Liver (tissue), 9 donors: ENCODE results near the gene TM4SF18. TPM values are rescaled to one million over a fixed set of nuclear protein-coding genes. Genes with fewer than 3 reads are reported as not detected.

ENCODE experiments used
- DNase-seq: peaks from one replicate; pipeline ENCODE4 v3.0.0-alpha.2; 2017; ENCODE audit warnings: low spot score
- H3K27ac ChIP-seq, 2 donors: one replicate each; pipeline ENCODE4 v1.7.0; 2013; ENCODE audit warnings: inconsistent platforms in 2 of 2, low read length in 2 of 2, control low read depth in 1 of 2, low read depth in 1 of 2, mild to moderate bottlenecking in 1 of 2
- H3K27me3 ChIP-seq, 4 donors: one replicate each; pipeline versions ENCODE4 v1.6.1 to v1.7.0; 2013; ENCODE audit warnings: low read length in 3 of 4, inconsistent platforms in 1 of 4, mild to moderate bottlenecking in 1 of 4, moderate library complexity in 1 of 4; ENCODE audit not compliant: control insufficient read depth in 4 of 4, insufficient read depth in 4 of 4
- H3K36me3 ChIP-seq, 4 donors: one replicate each; pipeline versions ENCODE4 v1.6.1 to v1.7.0; 2013; ENCODE audit warnings: low read length in 3 of 4, mild to moderate bottlenecking in 3 of 4, low read depth in 1 of 4, moderate library complexity in 1 of 4; ENCODE audit not compliant: control insufficient read depth in 4 of 4, insufficient read depth in 3 of 4
- H3K4me1 ChIP-seq, 4 donors: one replicate each; pipeline versions ENCODE4 v1.6.1 to v1.7.0; 2013; ENCODE audit warnings: low read length in 3 of 4, mild to moderate bottlenecking in 3 of 4, moderate library complexity in 1 of 4; ENCODE audit not compliant: control insufficient read depth in 4 of 4, insufficient read depth in 4 of 4
- H3K4me3 ChIP-seq, 3 donors: one replicate each; pipeline versions ENCODE4 v1.6.1 to v1.7.0; 2013; ENCODE audit warnings: low read length in 3 of 3, control low read depth in 1 of 3, low read depth in 1 of 3, mild to moderate bottlenecking in 1 of 3
- H3K9ac ChIP-seq, 2 donors: one replicate each; pipeline ENCODE4 v1.7.0; 2013; ENCODE audit warnings: low read length in 2 of 2, mild to moderate bottlenecking in 2 of 2, moderate library complexity in 2 of 2, control low read depth in 1 of 2, low read depth in 1 of 2
- H3K9me3 ChIP-seq, 4 donors: one replicate each; pipeline versions ENCODE4 v1.6.1 to v1.7.0; 2013; ENCODE audit warnings: low read length in 3 of 4; ENCODE audit not compliant: control insufficient read depth in 4 of 4
- ATF3 ChIP-seq: IDR thresholded peaks from 2 replicates; pipeline ENCODE4 v1.6.1; 2016; ENCODE audit warnings: antibody characterized with exemption
- CTCF ChIP-seq: fragments of 150-350 bp; IDR thresholded peaks from 2 replicates; pipeline ENCODE4 v1.5.1; 2017; ENCODE audit warnings: improper control_type of control experiment, low read depth, low read length; ENCODE audit not compliant: missing input control
- EGR1 ChIP-seq, 2 donors: IDR thresholded peaks; 2 replicates each; pipeline ENCODE4 v1.6.1; 2016 to 2018; ENCODE audit warnings: antibody characterized with exemption in 2 of 2, low read depth in 2 of 2
- FOXA1 ChIP-seq: IDR thresholded peaks from 2 replicates; pipeline ENCODE4 v1.6.1; 2016; ENCODE audit warnings: antibody characterized with exemption
- GABPA ChIP-seq, 2 donors: IDR thresholded peaks in 1 of 2; conservative IDR thresholded peaks in 1 of 2; 2 replicates each; pipeline ENCODE4 v1.6.1; 2016; ENCODE audit warnings: antibody characterized with exemption in 2 of 2, mild to moderate bottlenecking in 1 of 2, moderate library complexity in 1 of 2
- JUND ChIP-seq, 2 donors: IDR thresholded peaks; 2 replicates each; pipeline ENCODE4 v1.6.1; 2016; ENCODE audit warnings: antibody characterized with exemption in 2 of 2
- RAD21 ChIP-seq, 2 donors: IDR thresholded peaks; 2 replicates each; pipeline ENCODE4 v1.6.1; 2016; ENCODE audit warnings: antibody characterized with exemption in 2 of 2, mild to moderate bottlenecking in 2 of 2
- REST ChIP-seq: IDR thresholded peaks from 2 replicates; pipeline ENCODE4 v1.6.1; 2016; ENCODE audit warnings: antibody characterized with exemption, mild to moderate bottlenecking
- RXRA ChIP-seq, 2 donors: IDR thresholded peaks; 2 replicates each; pipeline ENCODE4 v1.6.1; 2017 to 2018; ENCODE audit warnings: antibody characterized with exemption in 2 of 2, mild to moderate bottlenecking in 1 of 2
- SP1 ChIP-seq: IDR thresholded peaks from 2 replicates; pipeline ENCODE4 v1.6.1; 2018; ENCODE audit warnings: antibody characterized with exemption, mild to moderate bottlenecking
- YY1 ChIP-seq: IDR thresholded peaks from 2 replicates; pipeline ENCODE4 v1.6.1; 2016; ENCODE audit warnings: antibody characterized with exemption, mild to moderate bottlenecking
- WGBS: extraction: QIAGEN DNeasy Blood & Tissue Kit; methylation state at CpG from one replicate; pipeline ENCODE4 v1.1.7; 2013; 5-methylcytosine and 5-hydroxymethylcytosine counted together
- polyA plus RNA-seq, 2 donors: library from polyadenylated mRNA; stranded (reverse) in 1 of 2; unstranded in 1 of 2; fragments of 200-250 nt in 1 of 2; fragments of >200 nt in 1 of 2; fragmentation: Nextera tagmentation in 1 of 2; extraction: Ambion mirVana in 1 of 2; gene quantifications; one replicate each; pipeline versions ENCODE4 v1.2.1 to v1.2.3, GENCODE V29; 2013 to 2015
- total RNA-seq, 2 donors: library from RNA; depleted of rRNA; stranded (reverse); fragments of >200 nt; gene quantifications; one replicate each; pipeline ENCODE4 v1.2.3, GENCODE V29; 2014
- TF ChIP-seq, protein P1 (sequence below): IDR thresholded peaks from 2 replicates; pipeline ENCODE4 v1.6.1; 2016; ENCODE audit warnings: antibody characterized with exemption
- TF ChIP-seq, protein P2 (sequence below): IDR thresholded peaks from 2 replicates; pipeline ENCODE4 v1.6.1; 2016; ENCODE audit warnings: antibody characterized with exemption
- donor health status: healthy.
- donor health status: healthy.
- donor health status: healthy.
- donor health status: healthy.
- donor health status: healthy.

Gene TM4SF18
- total and polyA plus RNA-seq, 4 donors = 4.9 to 12.6 (median 6.4) TPM

DNA sequence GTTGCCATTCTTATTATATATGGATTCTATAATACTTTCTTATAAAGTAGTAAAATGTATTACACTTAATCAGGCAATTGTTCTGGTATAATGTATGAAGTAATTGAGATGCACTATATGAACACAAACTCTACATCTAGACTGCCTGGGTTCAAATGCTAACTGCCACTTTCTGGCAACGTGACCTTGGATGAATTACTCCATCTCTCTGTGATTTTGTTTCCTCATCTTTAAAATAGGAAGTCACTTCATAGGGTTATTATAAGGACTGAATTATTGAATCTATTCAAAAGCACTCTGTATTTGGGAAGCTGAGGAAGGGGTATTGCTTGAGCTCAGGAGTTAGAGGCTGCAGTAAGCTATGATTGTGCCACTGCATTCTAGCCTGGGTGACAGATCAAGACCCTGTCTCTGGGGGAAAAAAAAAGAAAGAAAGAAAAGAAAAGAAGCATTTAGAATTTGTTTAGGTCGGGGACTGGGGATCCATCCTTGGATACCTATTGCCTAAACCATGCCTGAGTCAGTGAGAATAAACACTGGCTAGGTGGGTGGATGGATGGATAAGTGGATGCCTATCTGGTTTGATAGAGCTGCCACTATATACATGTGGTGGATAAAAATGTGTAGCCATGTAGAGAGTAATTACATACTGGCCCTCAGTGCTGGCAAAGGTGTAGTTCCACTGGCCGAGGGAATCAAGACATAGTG is 41.5 kb upstream of the TM4SF18 start:
- H3K27ac ChIP-seq = peak overlapping the region in 1 of 2 donors; percentile 17
- TF ChIP-seq CTCF (no peak), GABPA (IDR thresholded peaks at IDR 0.05 in 1 of 2, conservative IDR thresholded peaks at IDR 0.05 in 1 of 2) (no peak), RAD21 (IDR thresholded peaks at IDR 0.05) (no peak), RXRA (IDR thresholded peaks at IDR 0.05) (no peak), ATF3 (no peak)
- TF ChIP-seq, protein P1, sequence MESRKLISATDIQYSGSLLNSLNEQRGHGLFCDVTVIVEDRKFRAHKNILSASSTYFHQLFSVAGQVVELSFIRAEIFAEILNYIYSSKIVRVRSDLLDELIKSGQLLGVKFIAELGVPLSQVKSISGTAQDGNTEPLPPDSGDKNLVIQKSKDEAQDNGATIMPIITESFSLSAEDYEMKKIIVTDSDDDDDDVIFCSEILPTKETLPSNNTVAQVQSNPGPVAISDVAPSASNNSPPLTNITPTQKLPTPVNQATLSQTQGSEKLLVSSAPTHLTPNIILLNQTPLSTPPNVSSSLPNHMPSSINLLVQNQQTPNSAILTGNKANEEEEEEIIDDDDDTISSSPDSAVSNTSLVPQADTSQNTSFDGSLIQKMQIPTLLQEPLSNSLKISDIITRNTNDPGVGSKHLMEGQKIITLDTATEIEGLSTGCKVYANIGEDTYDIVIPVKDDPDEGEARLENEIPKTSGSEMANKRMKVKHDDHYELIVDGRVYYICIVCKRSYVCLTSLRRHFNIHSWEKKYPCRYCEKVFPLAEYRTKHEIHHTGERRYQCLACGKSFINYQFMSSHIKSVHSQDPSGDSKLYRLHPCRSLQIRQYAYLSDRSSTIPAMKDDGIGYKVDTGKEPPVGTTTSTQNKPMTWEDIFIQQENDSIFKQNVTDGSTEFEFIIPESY = no peak
- TF ChIP-seq, protein P2, sequence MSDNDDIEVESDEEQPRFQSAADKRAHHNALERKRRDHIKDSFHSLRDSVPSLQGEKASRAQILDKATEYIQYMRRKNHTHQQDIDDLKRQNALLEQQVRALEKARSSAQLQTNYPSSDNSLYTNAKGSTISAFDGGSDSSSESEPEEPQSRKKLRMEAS = no peak
- DNase-seq = no peak
- H3K36me3 ChIP-seq = peaks cover 0 to 3% (median 0%) of the 10 kb centered on the region in 4 donors
- H3K9ac ChIP-seq = no peak overlapping the region
- WGBS = 87% methylated on average over 3 of the region's 3 CpGs
- H3K4me1 ChIP-seq = peaks cover 2 to 30% (median 16%) of the 10 kb centered on the region in 4 donors
- H3K27me3 ChIP-seq = no peaks in the 10 kb centered on the region
- no peak overlapping the region for H3K4me3 ChIP-seq
- H3K9me3 ChIP-seq = no peaks in the 10 kb centered on the region

DNA sequence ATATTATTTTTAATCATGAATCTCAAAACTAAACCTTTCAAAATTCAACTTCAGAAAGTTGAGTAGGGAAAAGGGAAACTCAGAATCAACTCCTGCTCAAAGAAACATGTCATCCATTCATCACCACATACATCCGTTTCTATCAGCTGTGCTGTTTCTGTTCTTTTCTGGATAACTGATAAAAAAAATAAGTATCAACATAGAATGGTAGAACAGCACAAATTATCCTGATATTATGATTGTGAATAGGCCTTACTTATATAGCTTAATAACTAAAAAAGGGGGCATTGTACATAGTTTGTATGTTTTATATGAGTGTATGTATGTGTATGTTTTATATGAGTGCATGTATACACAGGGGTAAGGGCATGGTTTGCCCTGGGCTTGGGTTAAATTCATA is 41.0 kb upstream of the TM4SF18 start:
- Histone ChIP-seq H3K4me3 (no peak overlapping the region), H3K4me1 (peaks cover 2 to 31% (median 16%) of the 10 kb centered on the region in 4 donors)
- TF ChIP-seq YY1 = no peak
- no peak for TF ChIP-seq JUND (IDR thresholded peaks at IDR 0.05)

DNA sequence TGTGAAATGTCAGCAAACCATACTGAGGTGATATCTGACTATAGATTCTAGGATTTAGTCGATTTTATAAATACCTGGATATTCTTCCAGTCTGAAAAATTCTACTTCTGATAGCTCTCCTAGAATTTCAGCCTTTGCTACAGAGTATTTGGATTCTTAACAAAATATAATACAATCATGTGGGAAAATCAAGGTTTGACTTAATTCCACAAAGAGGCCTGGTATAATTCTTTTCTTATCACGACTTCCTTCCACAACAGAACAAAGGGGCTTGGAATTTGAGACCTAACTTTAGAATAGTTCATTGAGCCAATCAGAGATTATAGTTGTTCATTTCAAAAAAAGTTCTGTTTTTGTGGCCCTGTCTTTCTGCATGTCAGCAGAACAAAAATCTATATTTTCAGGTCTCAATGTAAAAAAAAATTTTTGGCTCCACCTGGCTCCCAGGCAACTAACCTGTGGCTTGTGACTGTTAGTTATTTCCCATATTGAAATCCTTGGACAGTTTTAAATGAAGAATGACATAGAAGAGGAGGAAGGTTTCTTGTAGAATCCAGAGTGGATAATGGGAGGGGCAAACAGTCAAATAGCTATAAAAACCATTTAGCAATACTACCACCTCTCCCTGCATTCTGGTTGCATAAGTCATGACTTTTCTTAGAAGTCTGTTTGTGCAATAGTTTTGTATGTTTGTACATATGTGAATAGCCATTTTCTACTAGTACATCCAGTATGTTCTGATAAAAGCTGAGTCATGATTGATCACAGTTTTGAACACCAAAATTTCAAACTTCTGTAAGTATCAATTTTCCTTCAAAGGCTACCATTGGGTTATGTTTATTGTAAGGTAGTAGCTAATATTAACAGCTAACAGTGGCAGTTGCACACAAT is 40.0 kb upstream of the TM4SF18 start:
- no peak for DNase-seq
- H3K27ac ChIP-seq = peak overlapping the region in 1 of 2 donors; percentile 38
- no peak overlapping the region for H3K9ac ChIP-seq
- no peaks in the 10 kb centered on the region for H3K27me3 ChIP-seq
- peaks cover 0 to 3% (median 0%) of the 10 kb centered on the region in 4 donors for H3K36me3 ChIP-seq
- no peak overlapping the region for H3K4me3 ChIP-seq
- WGBS = 84% methylated on average over 2 of the region's 2 CpGs
- peaks cover 2 to 30% (median 16%) of the 10 kb centered on the region in 4 donors for H3K4me1 ChIP-seq
- no peaks in the 10 kb centered on the region for H3K9me3 ChIP-seq
- TF ChIP-seq FOXA1 (no peak), REST (peak; percentile 27), GABPA (IDR thresholded peaks at IDR 0.05 in 1 of 2, conservative IDR thresholded peaks at IDR 0.05 in 1 of 2) (no peak), SP1 (peak; percentile 57), EGR1 (IDR thresholded peaks at IDR 0.05; ENCODE audit: low read depth in 2 of 2) (no peak), YY1 (peak; percentile 77)
- TF ChIP-seq, protein P2 = peak; percentile 51
- TF ChIP-seq, protein P1 = no peak

More for the DNA sequence above, 41.0 kb upstream of the TM4SF18 start:
- 74% methylated on average over 1 of the region's 1 CpG for WGBS
- Histone ChIP-seq H3K9ac (no peak overlapping the region), H3K9me3 (no peaks in the 10 kb centered on the region), H3K36me3 (peaks cover 0 to 3% (median 0%) of the 10 kb centered on the region in 4 donors), H3K27me3 (no peaks in the 10 kb centered on the region), H3K27ac (no peak overlapping the region)
- DNase-seq = no peak
